ENCODE measurements around the gene PAPSS2.
"Not testable (repeated sequence)": the region's sequence is repeated elsewhere in the genome, so short reads cannot be mapped to it uniquely, and the experiment has no call there.

The PAPSS2 gene

GRCh38 chr10:87659571-87660483, at the start of gene PAPSS2:
Gene PAPSS2, plus strand, starts transcription at chr10:87659878. Its CDS starts 104 bp downstream, at chr10:87659982.
- DNase-seq = peak; percentile 32

GRCh38 chr10:87611341-87611740, 48.3 kb upstream of the PAPSS2 start:
- DNase-seq = not testable (repeated sequence)

- no peak for DNase-seq
Observed at GRCh38 chr10:87612115-87612514, 47.6 kb upstream of the PAPSS2 start.

GRCh38 chr10:87613751-87614150, 45.9 kb upstream of the PAPSS2 start:
- no peak for DNase-seq

GRCh38 chr10:87615856-87616255, 43.8 kb upstream of the PAPSS2 start:
- DNase-seq = no peak

GRCh38 chr10:87617503-87617902, 42.2 kb upstream of the PAPSS2 start:
- DNase-seq = no peak

GRCh38 chr10:87618566-87619423, 40.9 kb upstream of the PAPSS2 start:
- DNase-seq = no peak

GRCh38 chr10:87619705-87620104, 40.0 kb upstream of the PAPSS2 start:
- no peak for DNase-seq

GRCh38 chr10:87621440-87621839, 38.2 kb upstream of the PAPSS2 start:
- not testable (repeated sequence) for DNase-seq

GRCh38 chr10:87622314-87623004, 37.2 kb upstream of the PAPSS2 start:
- no peak for DNase-seq

- no peak for DNase-seq
Observed at GRCh38 chr10:87623191-87623590, 36.5 kb upstream of the PAPSS2 start.

- no peak for DNase-seq
Observed at GRCh38 chr10:87625661-87626060, 34.0 kb upstream of the PAPSS2 start.

GRCh38 chr10:87626422-87626892, 33.2 kb upstream of the PAPSS2 start:
- no peak for DNase-seq

GRCh38 chr10:87630171-87630570, 29.5 kb upstream of the PAPSS2 start:
- DNase-seq = no peak

GRCh38 chr10:87632454-87632853, 27.2 kb upstream of the PAPSS2 start:
- no peak for DNase-seq

- DNase-seq = no peak
Observed at GRCh38 chr10:87634311-87634710, 25.4 kb upstream of the PAPSS2 start.

- peak; percentile 15 for DNase-seq
Observed at GRCh38 chr10:87635498-87636312, 24.0 kb upstream of the PAPSS2 start.

GRCh38 chr10:87636313-87636915, 23.3 kb upstream of the PAPSS2 start:
- no peak for DNase-seq

- DNase-seq = no peak
Observed at GRCh38 chr10:87639493-87639892, 20.2 kb upstream of the PAPSS2 start.

GRCh38 chr10:87640043-87640442, 19.6 kb upstream of the PAPSS2 start:
- no peak for DNase-seq

GRCh38 chr10:87642486-87642885, 17.2 kb upstream of the PAPSS2 start:
- DNase-seq = no peak

GRCh38 chr10:87642988-87643387, 16.7 kb upstream of the PAPSS2 start:
- DNase-seq = no peak

All from stimulated activated CD4-positive, alpha-beta T cell treated with anti-CD3 and anti-CD28 coated beads, Interleukin-4, amount 100 ng/mL, for 1 hour (primary cell).